ENCODE results near the gene OIT3. TPM values are rescaled to one million over a fixed set of nuclear protein-coding genes. Genes with fewer than 3 reads are reported as not detected.
"Not testable (repeated sequence)": the region's sequence is repeated elsewhere in the genome, so short reads cannot be mapped to it uniquely, and the experiment has no call there.

The OIT3 gene
- total RNA-seq, 1 experiment from 2014 or later: 0.10 TPM

GRCh38 chr10:72917201-72917600 lies 23.7 kb downstream of the OIT3 start:
- H3K36me3 ChIP-seq (replicated peaks; ENCODE audit: control insufficient read depth, insufficient read depth, low read length); H3K4me3 ChIP-seq (ENCODE audit: insufficient read depth, low read depth, low read length); DNase-seq; H3K27me3 ChIP-seq (ENCODE audit: control insufficient read depth, insufficient read depth, low read length): not testable (repeated sequence)

GRCh38 chr10:72917803-72918332 lies 24.3 kb downstream of the OIT3 start:
- not testable (repeated sequence) for H3K27me3 ChIP-seq (ENCODE audit: control insufficient read depth, insufficient read depth, low read length); H3K36me3 ChIP-seq (replicated peaks; ENCODE audit: control insufficient read depth, insufficient read depth, low read length); H3K4me3 ChIP-seq (ENCODE audit: insufficient read depth, low read depth, low read length); DNase-seq

- no peaks in the 10 kb centered on the region for H3K36me3 ChIP-seq (replicated peaks; ENCODE audit: control insufficient read depth, insufficient read depth, low read length)
- no peak for DNase-seq
- no peak overlapping the region for H3K4me3 ChIP-seq (ENCODE audit: insufficient read depth, low read depth, low read length)
- no peaks in the 10 kb centered on the region for H3K27me3 ChIP-seq (ENCODE audit: control insufficient read depth, insufficient read depth, low read length)
Measured at GRCh38 chr10:72918352-72918751, 24.8 kb downstream of the OIT3 start.

- H3K4me3 ChIP-seq (ENCODE audit: insufficient read depth, low read depth, low read length); H3K36me3 ChIP-seq (replicated peaks; ENCODE audit: control insufficient read depth, insufficient read depth, low read length); H3K27me3 ChIP-seq (ENCODE audit: control insufficient read depth, insufficient read depth, low read length); DNase-seq: not testable (repeated sequence)
Measured at GRCh38 chr10:72921147-72921683, 27.7 kb downstream of the OIT3 start.

GRCh38 chr10:72924351-72924750 lies 30.8 kb downstream of the OIT3 start:
- H3K4me3 ChIP-seq (ENCODE audit: insufficient read depth, low read depth, low read length): no peak overlapping the region
- no peaks in the 10 kb centered on the region for H3K27me3 ChIP-seq (ENCODE audit: control insufficient read depth, insufficient read depth, low read length)
- no peak for DNase-seq
- no peaks in the 10 kb centered on the region for H3K36me3 ChIP-seq (replicated peaks; ENCODE audit: control insufficient read depth, insufficient read depth, low read length)

- DNase-seq: no peak
- Histone ChIP-seq H3K36me3 (replicated peaks; ENCODE audit: control insufficient read depth, insufficient read depth, low read length) (no peaks in the 10 kb centered on the region), H3K4me3 (ENCODE audit: insufficient read depth, low read depth, low read length) (no peak overlapping the region), H3K27me3 (ENCODE audit: control insufficient read depth, insufficient read depth, low read length) (no peaks in the 10 kb centered on the region)
Measured at GRCh38 chr10:72925951-72926465, 32.5 kb downstream of the OIT3 start.

- Histone ChIP-seq H3K27me3 (ENCODE audit: control insufficient read depth, insufficient read depth, low read length) (no peaks in the 10 kb centered on the region), H3K4me3 (ENCODE audit: insufficient read depth, low read depth, low read length) (no peak overlapping the region), H3K36me3 (replicated peaks; ENCODE audit: control insufficient read depth, insufficient read depth, low read length) (no peaks in the 10 kb centered on the region)
- no peak for DNase-seq
Measured at GRCh38 chr10:72927485-72927884, 33.9 kb downstream of the OIT3 start.

GRCh38 chr10:72928798-72929197 lies 35.3 kb downstream of the OIT3 start:
- no peaks in the 10 kb centered on the region for H3K27me3 ChIP-seq (ENCODE audit: control insufficient read depth, insufficient read depth, low read length)
- no peak for DNase-seq
- H3K36me3 ChIP-seq (replicated peaks; ENCODE audit: control insufficient read depth, insufficient read depth, low read length): no peaks in the 10 kb centered on the region
- H3K4me3 ChIP-seq (ENCODE audit: insufficient read depth, low read depth, low read length): no peak overlapping the region

- no peaks in the 10 kb centered on the region for H3K36me3 ChIP-seq (replicated peaks; ENCODE audit: control insufficient read depth, insufficient read depth, low read length)
- no peak overlapping the region for H3K4me3 ChIP-seq (ENCODE audit: insufficient read depth, low read depth, low read length)
- no peak for DNase-seq
- no peaks in the 10 kb centered on the region for H3K27me3 ChIP-seq (ENCODE audit: control insufficient read depth, insufficient read depth, low read length)
Measured at GRCh38 chr10:72930276-72930675, 36.7 kb downstream of the OIT3 start.

GRCh38 chr10:72932259-72933015 lies 38.9 kb downstream of the OIT3 start:
- no peak for DNase-seq
- Histone ChIP-seq H3K36me3 (replicated peaks; ENCODE audit: control insufficient read depth, insufficient read depth, low read length) (no peaks in the 10 kb centered on the region), H3K4me3 (ENCODE audit: insufficient read depth, low read depth, low read length) (no peak overlapping the region), H3K27me3 (ENCODE audit: control insufficient read depth, insufficient read depth, low read length) (no peaks in the 10 kb centered on the region)

GRCh38 chr10:72935361-72935760 lies 41.8 kb downstream of the OIT3 start:
- no peak overlapping the region for H3K4me3 ChIP-seq (ENCODE audit: insufficient read depth, low read depth, low read length)
- H3K36me3 ChIP-seq (replicated peaks; ENCODE audit: control insufficient read depth, insufficient read depth, low read length): no peaks in the 10 kb centered on the region
- no peaks in the 10 kb centered on the region for H3K27me3 ChIP-seq (ENCODE audit: control insufficient read depth, insufficient read depth, low read length)
- no peak for DNase-seq

GRCh38 chr10:72943498-72944234 lies 50.1 kb downstream of the OIT3 start:
- no peaks in the 10 kb centered on the region for H3K36me3 ChIP-seq (replicated peaks; ENCODE audit: control insufficient read depth, insufficient read depth, low read length)
- H3K4me3 ChIP-seq (ENCODE audit: insufficient read depth, low read depth, low read length): no peak overlapping the region
- no peaks in the 10 kb centered on the region for H3K27me3 ChIP-seq (ENCODE audit: control insufficient read depth, insufficient read depth, low read length)
- DNase-seq: no peak

GRCh38 chr10:72946963-72947362 lies 53.4 kb downstream of the OIT3 start:
- Histone ChIP-seq H3K36me3 (replicated peaks; ENCODE audit: control insufficient read depth, insufficient read depth, low read length) (no peaks in the 10 kb centered on the region), H3K27me3 (ENCODE audit: control insufficient read depth, insufficient read depth, low read length) (no peaks in the 10 kb centered on the region), H3K4me3 (ENCODE audit: insufficient read depth, low read depth, low read length) (no peak overlapping the region)
- DNase-seq: no peak

- no peak for DNase-seq
- no peak overlapping the region for H3K4me3 ChIP-seq (ENCODE audit: insufficient read depth, low read depth, low read length)
- no peaks in the 10 kb centered on the region for H3K36me3 ChIP-seq (replicated peaks; ENCODE audit: control insufficient read depth, insufficient read depth, low read length)
- H3K27me3 ChIP-seq (ENCODE audit: control insufficient read depth, insufficient read depth, low read length): no peaks in the 10 kb centered on the region
Measured at GRCh38 chr10:72948762-72949161, 55.2 kb downstream of the OIT3 start.

- no peak for DNase-seq
- no peaks in the 10 kb centered on the region for H3K27me3 ChIP-seq (ENCODE audit: control insufficient read depth, insufficient read depth, low read length)
- no peaks in the 10 kb centered on the region for H3K36me3 ChIP-seq (replicated peaks; ENCODE audit: control insufficient read depth, insufficient read depth, low read length)
- H3K4me3 ChIP-seq (ENCODE audit: insufficient read depth, low read depth, low read length): no peak overlapping the region
Measured at GRCh38 chr10:72951760-72952159, 58.2 kb downstream of the OIT3 start.

Measured in H7 (cell line).